Stimulated activated CD4-positive, alpha-beta T cell treated with anti-CD3 and anti-CD28 coated beads, TNF-alpha, amount 100 ng/mL, for 1 hour (primary cell): ENCODE measurements around the gene PRKCH.
"Not testable (repeated sequence)": the region's sequence is repeated elsewhere in the genome, so short reads cannot be mapped to it uniquely, and the experiment has no call there.

Experiments used
- DNase-seq, 3 donors: peaks; one replicate each; pipeline ENCODE4 v3.0.0-alpha.2; 2020; ENCODE audit warnings: low read depth in 3 of 3, low spot score in 1 of 3

PRKCH gene

GRCh38 chr14:61451891-61452400 is 130.6 kb downstream of the PRKCH start:
- DNase-seq, result no peak

- peak in 1 of 3 donors; percentile 30 for DNase-seq
Observed at GRCh38 chr14:61452452-61452851, 131.1 kb downstream of the PRKCH start.

- no peak for DNase-seq
Observed at GRCh38 chr14:61453103-61453767, 131.9 kb downstream of the PRKCH start.

GRCh38 chr14:61454545-61454944 is 133.2 kb downstream of the PRKCH start:
- DNase-seq, result no peak

- no peak for DNase-seq
Observed at GRCh38 chr14:61455351-61455750, 134.0 kb downstream of the PRKCH start.

GRCh38 chr14:61456720-61457119 is 135.3 kb downstream of the PRKCH start:
- peak; percentile 58 to 76 (median 67) for DNase-seq

GRCh38 chr14:61458766-61459165 is 137.4 kb downstream of the PRKCH start:
- no peak for DNase-seq

- no peak for DNase-seq
Observed at GRCh38 chr14:61459229-61459628, 137.8 kb downstream of the PRKCH start.

- no peak for DNase-seq
Observed at GRCh38 chr14:61460063-61460462, 138.7 kb downstream of the PRKCH start.

- no peak for DNase-seq
Observed at GRCh38 chr14:61460718-61461611, 139.6 kb downstream of the PRKCH start.

GRCh38 chr14:61461808-61462275 is 140.5 kb downstream of the PRKCH start:
- peak in 1 of 3 donors; percentile 27 for DNase-seq

- no peak for DNase-seq
Observed at GRCh38 chr14:61462566-61463193, 141.3 kb downstream of the PRKCH start.

GRCh38 chr14:61463664-61464285 is 142.4 kb downstream of the PRKCH start:
- no peak for DNase-seq

GRCh38 chr14:61464539-61465320 is 143.4 kb downstream of the PRKCH start:
- not testable (repeated sequence) for DNase-seq

- no peak for DNase-seq
Observed at GRCh38 chr14:61466249-61466904, 145.0 kb downstream of the PRKCH start.

GRCh38 chr14:61466905-61467280 is 145.5 kb downstream of the PRKCH start:
- DNase-seq, result no peak

GRCh38 chr14:61467296-61467695 is 145.9 kb downstream of the PRKCH start:
- DNase-seq, result no peak

GRCh38 chr14:61468063-61468825 is 146.9 kb downstream of the PRKCH start:
- no peak for DNase-seq

- no peak for DNase-seq
Observed at GRCh38 chr14:61469781-61470180, 148.4 kb downstream of the PRKCH start.
